ENCODE results near the gene FER1L5. TPM values are rescaled to one million over a fixed set of nuclear protein-coding genes. Genes with fewer than 3 reads are reported as not detected.

The FER1L5 gene
- total RNA-seq, 1 experiment from 2014 or later: 0.09 TPM

- ChIA-PET POLR2A (ENCODE audit: unreplicated experiment) (interaction anchor here (0.7 kb wide), 2 partner anchors 57 to 263 kb away, joined by 3 to 4 read pairs; no protein-coding TSS in a partner anchor), CTCF (no interaction called here)
- no peak overlapping the region for H3K27ac ChIP-seq
- H3K36me3 ChIP-seq (ENCODE audit: low read depth): peaks cover 41% of the 10 kb centered on the region
- H4K20me1 ChIP-seq (ENCODE audit: insufficient read depth): no peaks in the 10 kb centered on the region
- no peaks in the 10 kb centered on the region for H3K27me3 ChIP-seq (ENCODE audit: insufficient read depth, low read depth)
- no peaks in the 10 kb centered on the region for H3K9me2 ChIP-seq (ENCODE audit: insufficient read depth)
- no peaks in the 10 kb centered on the region for H3K9me3 ChIP-seq (ENCODE audit: insufficient read depth, low read depth)
- H2AFZ ChIP-seq: no peak overlapping the region
- H3F3A ChIP-seq (ENCODE audit: insufficient read depth, low read depth): no peaks in the 10 kb centered on the region; the same call in 1 of the 2 replicates
- H3K4me3 ChIP-seq: no peak overlapping the region
- no peak for DNase-seq
- no peaks in the 10 kb centered on the region for H3K79me2 ChIP-seq (ENCODE audit: low read depth)
- TF ChIP-seq CTCF (conservative IDR thresholded peaks at IDR 0.05): no peak
- no peak for TF ChIP-seq EZH2 (IDR thresholded peaks at IDR 0.05; ENCODE audit: low read depth)
- no peaks in the 10 kb centered on the region for H3K4me1 ChIP-seq (replicated peaks; ENCODE audit: insufficient read depth)
- BruUV-seq (replicated peaks): no TSS peak
- intact Hi-C loops (cut with micrococcal nuclease; ENCODE audit: unreplicated experiment): no loop called here
- no peak overlapping the region for H3K4me2 ChIP-seq
Observed at GRCh38 chr2:96730212-96730611, 87.6 kb downstream of the FER1L5 start.

- BruUV-seq (replicated peaks): no TSS peak
- peak in 1 of 2 experiments; percentile 21 for DNase-seq
- CTCF ChIA-PET: no interaction called here
- H3K36me3 ChIP-seq (ENCODE audit: low read depth): peaks cover 51% of the 10 kb centered on the region
- intact Hi-C loops (cut with micrococcal nuclease; ENCODE audit: unreplicated experiment): no loop called here
- POLR2A ChIA-PET (ENCODE audit: unreplicated experiment): no interaction called here
- H4K20me1 ChIP-seq (ENCODE audit: insufficient read depth): no peaks in the 10 kb centered on the region
- H3F3A ChIP-seq (ENCODE audit: insufficient read depth, low read depth): no peaks in the 10 kb centered on the region; the same call in 1 of the 2 replicates
- H3K4me3 ChIP-seq: no peak overlapping the region
- H3K27me3 ChIP-seq (ENCODE audit: insufficient read depth, low read depth): no peaks in the 10 kb centered on the region
- H3K9me3 ChIP-seq (ENCODE audit: insufficient read depth, low read depth): no peaks in the 10 kb centered on the region
- TF ChIP-seq CTCF (conservative IDR thresholded peaks at IDR 0.05) (no peak), EZH2 (IDR thresholded peaks at IDR 0.05; ENCODE audit: low read depth) (no peak)
- H3K9me2 ChIP-seq (ENCODE audit: insufficient read depth): no peaks in the 10 kb centered on the region
- peaks cover 10% of the 10 kb centered on the region for H3K4me1 ChIP-seq (replicated peaks; ENCODE audit: insufficient read depth)
- H3K79me2 ChIP-seq (ENCODE audit: low read depth): peaks cover 16% of the 10 kb centered on the region
- H2AFZ ChIP-seq: no peak overlapping the region
- no peak overlapping the region for H3K4me2 ChIP-seq
- no peak overlapping the region for H3K27ac ChIP-seq
Observed at GRCh38 chr2:96733931-96734330, 91.4 kb downstream of the FER1L5 start.

GRCh38 chr2:96734880-96735583 is 92.5 kb downstream of the FER1L5 start:
- Histone ChIP-seq H3K4me3 (no peak overlapping the region), H3K27me3 (ENCODE audit: insufficient read depth, low read depth) (no peaks in the 10 kb centered on the region), H3K9me3 (ENCODE audit: insufficient read depth, low read depth) (no peaks in the 10 kb centered on the region), H3K9me2 (ENCODE audit: insufficient read depth) (no peaks in the 10 kb centered on the region), H3K4me1 (replicated peaks; ENCODE audit: insufficient read depth) (peaks cover 14% of the 10 kb centered on the region), H3K27ac (no peak overlapping the region), H3K36me3 (ENCODE audit: low read depth) (peaks cover 46% of the 10 kb centered on the region), H3F3A (ENCODE audit: insufficient read depth, low read depth) (no peaks in the 10 kb centered on the region; the same call in 1 of the 2 replicates), H4K20me1 (ENCODE audit: insufficient read depth) (no peaks in the 10 kb centered on the region), H3K4me2 (no peak overlapping the region), H2AFZ (no peak overlapping the region), H3K79me2 (ENCODE audit: low read depth) (peaks cover 24% of the 10 kb centered on the region)
- DNase-seq: peak in 1 of 2 experiments; percentile 15
- ChIA-PET CTCF (no interaction called here), POLR2A (ENCODE audit: unreplicated experiment) (interaction anchor here (0.7 kb wide), 1 partner anchor 33 kb away, joined by 4 read pairs; no protein-coding TSS in a partner anchor)
- intact Hi-C loops (cut with micrococcal nuclease; ENCODE audit: unreplicated experiment): no loop called here
- BruUV-seq (replicated peaks): no TSS peak
- TF ChIP-seq EZH2 (IDR thresholded peaks at IDR 0.05; ENCODE audit: low read depth) (no peak), CTCF (conservative IDR thresholded peaks at IDR 0.05) (no peak)

Data from PC-9 (cell line).